Muscle of leg (tissue), 11 donors: ENCODE measurements around the gene CBLN4. TPM values are rescaled to one million over a fixed set of nuclear protein-coding genes. Genes with fewer than 3 reads are reported as not detected.

Experiments
- DNase-seq: peaks from one replicate; pipeline ENCODE4 v3.0.0; 2013
- H3K27ac ChIP-seq: one replicate; pipeline ENCODE4 v1.5.1; 2013; ENCODE audit warnings: mild to moderate bottlenecking, low read length, control low read depth
- H3K27me3 ChIP-seq: one replicate; pipeline ENCODE4 v1.6.1; 2013; ENCODE audit warnings: low read length; ENCODE audit not compliant: control insufficient read depth, insufficient read depth
- H3K36me3 ChIP-seq: one replicate; pipeline ENCODE4 v1.6.1; 2013; ENCODE audit warnings: low read length; ENCODE audit not compliant: control insufficient read depth, insufficient read depth
- H3K4me1 ChIP-seq: one replicate; pipeline ENCODE4 v1.6.1; 2013; ENCODE audit warnings: low read length; ENCODE audit not compliant: control insufficient read depth, insufficient read depth
- H3K4me3 ChIP-seq: one replicate; pipeline ENCODE4 v1.5.1; 2013; ENCODE audit warnings: low read length, control low read depth
- H3K9me3 ChIP-seq: replicated peaks from 2 replicates; pipeline ENCODE4 v1.6.1; 2013; ENCODE audit warnings: low read depth, low read length; ENCODE audit not compliant: control insufficient read depth
- WGBS: methylation state at CpG from one replicate; pipeline ENCODE4 v1.1.5; 2013; ENCODE audit warnings: missing lambda C conversion rate; ENCODE audit not compliant: insufficient coverage; 5-methylcytosine and 5-hydroxymethylcytosine counted together
- polyA plus RNA-seq, 8 donors: library from polyadenylated mRNA; unstranded; fragments of 120-200 nt; gene quantifications; one replicate each; pipeline versions ENCODE4 v1.2.1 to v1.2.3, GENCODE V29; 2013; ENCODE audit warnings: inconsistent platforms in 1 of 8, low replicate concordance in 1 of 8; ENCODE audit not compliant: insufficient read length in 8 of 8, insufficient read depth in 1 of 8
- total RNA-seq: library from RNA; stranded (reverse); fragments of 120-200 nt; gene quantifications from one replicate; pipeline ENCODE4 v1.2.4, GENCODE V29; 2013

The CBLN4 gene
- total and polyA plus RNA-seq, 9 donors: 0.09 to 2.1 (median 0.45) TPM

- H3K27ac ChIP-seq: no peak overlapping the region
- H3K9me3 ChIP-seq: peaks cover 4% of the 10 kb centered on the region
- 80% methylated on average over 1 of the region's 5 CpGs for WGBS
- no peak overlapping the region for H3K4me3 ChIP-seq
- H3K4me1 ChIP-seq: no peaks in the 10 kb centered on the region
- no peak for DNase-seq
- no peaks in the 10 kb centered on the region for H3K27me3 ChIP-seq
- no peaks in the 10 kb centered on the region for H3K36me3 ChIP-seq
Measured at GRCh38 chr20:55947701-55948100, 57.6 kb downstream of the CBLN4 start.

Other genes starting within 250 kb of the CBLN4 start
- gene MC3R, start 243.2 kb upstream of the CBLN4 start, total RNA-seq: not detected
- not detected for gene MC3R, start 243.2 kb upstream of the CBLN4 start, polyA plus RNA-seq